Measurements from ENCODE around the gene EXOSC6.
"Not testable (repeated sequence)": the region's sequence is repeated elsewhere in the genome, so short reads cannot be mapped to it uniquely, and the experiment has no call there.

GRCh38 chr16:70292148-70292547, 40.4 kb upstream of the EXOSC6 start:
- not testable (repeated sequence) for TF ChIP-seq CTCF, POLR2A, EP300, POLR2AphosphoS5 (IDR thresholded peaks at IDR 0.05)

Measured in suprapubic skin (tissue), 4 donors.